ENCODE data around the gene CAPN14. TPM values are rescaled to one million over a fixed set of nuclear protein-coding genes. Genes with fewer than 3 reads are reported as not detected.

The CAPN14 gene
- polyA plus RNA-seq, 1 of the 3 experiments (the other 2 are of a cell fraction): 0.08 TPM

DNA sequence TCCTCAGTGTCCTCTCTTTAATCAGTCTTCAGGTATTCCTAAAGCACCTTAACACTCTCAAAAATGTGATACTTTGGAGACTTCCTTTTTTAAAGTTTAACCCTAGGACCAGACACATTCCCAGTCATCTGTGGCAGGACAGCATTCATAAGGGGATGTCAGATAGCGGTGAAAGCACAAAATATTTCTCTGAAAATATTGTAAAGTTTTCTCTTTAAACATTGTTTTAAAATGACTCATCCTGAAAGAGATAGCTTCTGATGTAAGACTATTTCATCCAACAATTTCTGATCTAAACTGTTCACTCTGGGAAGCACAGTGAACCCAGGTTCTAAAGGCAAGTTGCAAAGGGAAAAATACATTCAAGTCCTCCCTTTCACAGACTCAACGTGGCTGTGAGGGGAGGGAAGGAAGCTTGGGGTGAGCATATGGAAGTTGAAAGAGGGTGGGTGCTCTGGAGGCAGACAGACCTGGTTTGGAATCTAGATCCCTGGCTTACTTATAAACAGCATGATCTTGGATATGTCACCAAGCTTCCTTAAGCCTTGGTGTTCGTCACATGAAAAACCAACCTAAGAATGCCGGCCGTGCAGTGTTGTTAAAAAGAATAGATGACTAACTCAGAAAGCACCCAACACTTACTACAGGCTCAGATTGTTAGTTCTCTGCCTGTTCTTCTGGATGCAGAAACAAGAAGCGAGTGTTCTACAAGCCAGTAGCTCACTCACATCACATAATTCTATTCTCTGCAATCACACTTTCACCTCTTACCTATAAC lies 91.2 kb downstream of the CAPN14 start:
- Histone ChIP-seq H3K4me1 (ENCODE audit: control insufficient read depth in 1 of 2, insufficient read depth in 2 of 2, low read depth in 1 of 2, low read length in 1 of 2) (peaks cover 0 to 17% of the 10 kb centered on the region in 2 experiments; a peak in 2 of 4 replicates), H3K9ac (no peak overlapping the region), H4K20me1 (ENCODE audit: insufficient read depth) (no peaks in the 10 kb centered on the region), H3K4me3 (ENCODE audit: low read depth in 2 of 2, low read length in 1 of 2) (no peak overlapping the region), H3K36me3 (replicated peaks in 1 of 2; ENCODE audit: control insufficient read depth in 1 of 2, insufficient read depth in 2 of 2, low read length in 1 of 2) (no peaks in the 10 kb centered on the region), H3K9me2 (no peaks in the 10 kb centered on the region), H3K27me3 (ENCODE audit: insufficient read depth) (peaks cover 6% of the 10 kb centered on the region; the same call in 1 of the 2 replicates), H3K79me2 (ENCODE audit: insufficient read depth) (no peaks in the 10 kb centered on the region), H3F3A (replicated peaks; ENCODE audit: insufficient read depth) (no peaks in the 10 kb centered on the region), H2AFZ (ENCODE audit: low read depth) (no peak overlapping the region), H3K9me3 (no peaks in the 10 kb centered on the region), H3K4me2 (no peak overlapping the region), H3K27ac (ENCODE audit: low read depth in 2 of 2, low read length in 1 of 2) (no peak overlapping the region)
- POLR2A ChIA-PET: no interaction called here
- WGBS (ENCODE audit: low lambda C conversion rate): 39% methylated on average over 6 of the region's 6 CpGs
- TF ChIP-seq RCOR1 (IDR thresholded peaks at IDR 0.05; ENCODE audit: low read length) (no peak), YY1 (IDR thresholded peaks at IDR 0.05; ENCODE audit: low read depth) (no peak), TEAD4 (IDR thresholded peaks at IDR 0.05; ENCODE audit: borderline replicate concordance, insufficient read depth) (no peak), FOXM1 (IDR thresholded peaks at IDR 0.05; ENCODE audit: low read depth) (no peak), EP300 (IDR thresholded peaks at IDR 0.05; ENCODE audit: borderline replicate concordance in 1 of 2, low read depth in 1 of 2, low read length in 1 of 2) (no peak), SMC3 (IDR thresholded peaks at IDR 0.05; ENCODE audit: low read depth, low read length) (no peak), GATA2 (CRISPR knock-in tag; IDR thresholded peaks at IDR 0.05) (no peak), TAF1 (IDR thresholded peaks at IDR 0.05; ENCODE audit: borderline replicate concordance, low read depth, low read length) (no peak), RXRA (IDR thresholded peaks at IDR 0.05; ENCODE audit: borderline replicate concordance, low read depth) (no peak), FOXJ3 (CRISPR knock-in tag; IDR thresholded peaks at IDR 0.05) (no peak), GABPA (IDR thresholded peaks at IDR 0.05; ENCODE audit: low read depth) (no peak), TCF12 (IDR thresholded peaks at IDR 0.05) (no peak), MXI1 (IDR thresholded peaks at IDR 0.05; ENCODE audit: low read depth, low read length) (no peak), JUND (IDR thresholded peaks at IDR 0.05) (no peak)
- TF ChIP-seq, protein P1, sequence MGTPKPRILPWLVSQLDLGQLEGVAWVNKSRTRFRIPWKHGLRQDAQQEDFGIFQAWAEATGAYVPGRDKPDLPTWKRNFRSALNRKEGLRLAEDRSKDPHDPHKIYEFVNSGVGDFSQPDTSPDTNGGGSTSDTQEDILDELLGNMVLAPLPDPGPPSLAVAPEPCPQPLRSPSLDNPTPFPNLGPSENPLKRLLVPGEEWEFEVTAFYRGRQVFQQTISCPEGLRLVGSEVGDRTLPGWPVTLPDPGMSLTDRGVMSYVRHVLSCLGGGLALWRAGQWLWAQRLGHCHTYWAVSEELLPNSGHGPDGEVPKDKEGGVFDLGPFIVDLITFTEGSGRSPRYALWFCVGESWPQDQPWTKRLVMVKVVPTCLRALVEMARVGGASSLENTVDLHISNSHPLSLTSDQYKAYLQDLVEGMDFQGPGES (IDR thresholded peaks at IDR 0.05; ENCODE audit: low read depth, low read length): no peak
- TF ChIP-seq, protein P2, sequence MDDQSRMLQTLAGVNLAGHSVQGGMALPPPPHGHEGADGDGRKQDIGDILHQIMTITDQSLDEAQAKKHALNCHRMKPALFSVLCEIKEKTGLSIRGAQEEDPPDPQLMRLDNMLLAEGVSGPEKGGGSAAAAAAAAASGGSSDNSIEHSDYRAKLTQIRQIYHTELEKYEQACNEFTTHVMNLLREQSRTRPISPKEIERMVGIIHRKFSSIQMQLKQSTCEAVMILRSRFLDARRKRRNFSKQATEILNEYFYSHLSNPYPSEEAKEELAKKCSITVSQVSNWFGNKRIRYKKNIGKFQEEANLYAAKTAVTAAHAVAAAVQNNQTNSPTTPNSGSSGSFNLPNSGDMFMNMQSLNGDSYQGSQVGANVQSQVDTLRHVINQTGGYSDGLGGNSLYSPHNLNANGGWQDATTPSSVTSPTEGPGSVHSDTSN (IDR thresholded peaks at IDR 0.05): no peak
- TF ChIP-seq, protein P3, sequence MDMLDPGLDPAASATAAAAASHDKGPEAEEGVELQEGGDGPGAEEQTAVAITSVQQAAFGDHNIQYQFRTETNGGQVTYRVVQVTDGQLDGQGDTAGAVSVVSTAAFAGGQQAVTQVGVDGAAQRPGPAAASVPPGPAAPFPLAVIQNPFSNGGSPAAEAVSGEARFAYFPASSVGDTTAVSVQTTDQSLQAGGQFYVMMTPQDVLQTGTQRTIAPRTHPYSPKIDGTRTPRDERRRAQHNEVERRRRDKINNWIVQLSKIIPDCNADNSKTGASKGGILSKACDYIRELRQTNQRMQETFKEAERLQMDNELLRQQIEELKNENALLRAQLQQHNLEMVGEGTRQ (IDR thresholded peaks at IDR 0.05; ENCODE audit: borderline replicate concordance, low read depth, low read length): no peak
- CTCF ChIA-PET: interaction anchor here (0.8 to 2.0 kb wide), 5 partner anchors 11 to 411 kb away, joined by 3 to 11 read pairs (median 3); partner anchors contain the start of gene GALNT14
- no peak for DNase-seq
